DOHH2 (cell line): ENCODE data around the gene ELP1.

Source experiments
- H3F3A ChIP-seq: fragments of 200-600 bp; sonication (generic), shearing (Covaris generic); 2 replicates; pipeline ENCODE4 v1.6.0; 2016; ENCODE audit warnings: antibody characterized with exemption, mild to moderate bottlenecking; ENCODE audit not compliant: control insufficient read depth, insufficient read depth
- H3K27ac ChIP-seq: fragments of 200-600 bp; sonication (generic); 2 replicates; pipeline ENCODE4 v1.5.1; 2014; ENCODE audit warnings: low read depth, mild to moderate bottlenecking, low read length, moderate library complexity
- H3K27me3 ChIP-seq: fragments of 200-600 bp; sonication (generic); 2 replicates; pipeline ENCODE4 v1.6.1; 2014; ENCODE audit warnings: mild to moderate bottlenecking, low read length, mixed read lengths; ENCODE audit not compliant: control insufficient read depth
- H3K36me3 ChIP-seq: fragments of 200-600 bp; sonication (generic); 2 replicates; pipeline ENCODE4 v1.6.1; 2014; ENCODE audit warnings: mild to moderate bottlenecking, low read length, moderate library complexity, mixed read lengths; ENCODE audit not compliant: control insufficient read depth
- H3K4me1 ChIP-seq: fragments of 200-600 bp; sonication (generic); 2 replicates; pipeline ENCODE4 v1.6.1; 2014; ENCODE audit warnings: mild to moderate bottlenecking, low read length, mixed read lengths; ENCODE audit not compliant: control insufficient read depth
- H3K4me2 ChIP-seq: fragments of 200-600 bp; sonication (generic); 2 replicates; pipeline ENCODE4 v1.6.0; 2014; ENCODE audit warnings: mild to moderate bottlenecking, low read length, moderate library complexity
- H3K4me3 ChIP-seq: fragments of 200-600 bp; sonication (generic); 2 replicates; pipeline ENCODE4 v1.5.1; 2014; ENCODE audit warnings: mild to moderate bottlenecking, low read length, mixed read lengths
- H3K79me2 ChIP-seq: fragments of 200-600 bp; sonication (generic); 2 replicates; pipeline ENCODE4 v1.6.1; 2014; ENCODE audit warnings: mild to moderate bottlenecking, low read length, mixed read lengths; ENCODE audit not compliant: control insufficient read depth
- H3K9me2 ChIP-seq: fragments of 200-600 bp; sonication (generic); replicated peaks from 2 replicates; pipeline ENCODE4 v1.6.1; 2014; ENCODE audit warnings: mild to moderate bottlenecking, low read length, mixed read lengths; ENCODE audit not compliant: control insufficient read depth
- H3K9me3 ChIP-seq: fragments of 200-600 bp; sonication (generic); 2 replicates; pipeline ENCODE4 v1.6.1; 2014; ENCODE audit warnings: antibody characterized with exemption, low read length, mixed read lengths; ENCODE audit not compliant: control insufficient read depth, insufficient read depth
- H4K20me1 ChIP-seq: fragments of 200-600 bp; sonication (generic); 2 replicates; pipeline ENCODE4 v1.6.0; 2014; ENCODE audit warnings: low read depth, mild to moderate bottlenecking, antibody characterized with exemption, low read length, moderate library complexity; ENCODE audit not compliant: control insufficient read depth, insufficient read depth
- CTCF ChIP-seq: fragments of 200-600 bp; sonication (generic); IDR thresholded peaks from one replicate; pipeline ENCODE4 v1.5.1; 2014; ENCODE audit warnings: antibody characterized with exemption, mild to moderate bottlenecking, low read depth, low read length; ENCODE audit not compliant: poor library complexity, severe bottlenecking
- EZH2phosphoT487 ChIP-seq: fragments of 200-600 bp; sonication (generic); IDR thresholded peaks from 2 replicates; pipeline ENCODE4 v1.6.1; 2017; ENCODE audit warnings: borderline replicate concordance, mild to moderate bottlenecking, antibody characterized with exemption, low read length, moderate library complexity, mixed read lengths

ELP1 gene

DNA sequence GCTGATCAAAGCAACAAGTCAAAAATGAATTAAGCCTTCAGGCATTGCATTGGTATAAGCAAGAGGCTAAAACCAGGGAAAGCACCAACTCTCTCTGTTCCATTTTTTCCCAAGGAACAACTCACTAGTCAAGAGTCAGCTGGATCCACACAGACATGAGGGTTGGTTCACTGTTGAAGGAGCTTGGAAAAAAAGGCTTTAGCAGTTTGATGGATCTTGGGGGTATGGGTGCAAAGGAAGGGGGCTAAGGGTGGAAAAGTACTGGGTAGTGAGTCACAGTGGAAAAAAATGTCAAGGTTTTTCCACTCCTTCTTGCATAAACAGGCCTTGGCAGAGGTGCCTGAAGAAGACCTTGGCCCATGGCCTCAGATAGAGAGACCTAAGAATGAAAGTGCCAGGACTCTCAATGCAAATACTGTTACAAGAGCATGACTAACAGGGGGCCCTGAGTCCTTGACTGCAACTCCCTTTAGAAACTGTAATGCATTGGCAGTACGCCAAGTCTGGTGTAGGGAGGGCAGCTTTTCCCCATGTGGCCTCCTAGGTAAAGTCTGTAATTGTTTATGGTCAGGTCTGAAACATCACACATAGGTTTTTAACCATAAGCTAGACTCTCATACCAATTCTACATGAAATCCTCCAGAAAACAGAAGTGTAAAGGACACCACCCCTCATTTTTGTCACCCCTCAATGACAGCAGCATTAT is 48.1 kb downstream of the ELP1 start:
- TF ChIP-seq CTCF: no peak
- no peak for TF ChIP-seq EZH2phosphoT487
- no peaks in the 10 kb centered on the region for H3K27me3 ChIP-seq
- no peaks in the 10 kb centered on the region for H3K79me2 ChIP-seq
- H3K27ac ChIP-seq: no peak overlapping the region
- H3F3A ChIP-seq: no peaks in the 10 kb centered on the region
- no peaks in the 10 kb centered on the region for H4K20me1 ChIP-seq
- H3K36me3 ChIP-seq: peaks cover 57% of the 10 kb centered on the region
- H3K4me2 ChIP-seq: no peak overlapping the region
- no peaks in the 10 kb centered on the region for H3K9me2 ChIP-seq
- H3K4me1 ChIP-seq: peaks cover 8% of the 10 kb centered on the region
- no peaks in the 10 kb centered on the region for H3K9me3 ChIP-seq
- no peak overlapping the region for H3K4me3 ChIP-seq

DNA sequence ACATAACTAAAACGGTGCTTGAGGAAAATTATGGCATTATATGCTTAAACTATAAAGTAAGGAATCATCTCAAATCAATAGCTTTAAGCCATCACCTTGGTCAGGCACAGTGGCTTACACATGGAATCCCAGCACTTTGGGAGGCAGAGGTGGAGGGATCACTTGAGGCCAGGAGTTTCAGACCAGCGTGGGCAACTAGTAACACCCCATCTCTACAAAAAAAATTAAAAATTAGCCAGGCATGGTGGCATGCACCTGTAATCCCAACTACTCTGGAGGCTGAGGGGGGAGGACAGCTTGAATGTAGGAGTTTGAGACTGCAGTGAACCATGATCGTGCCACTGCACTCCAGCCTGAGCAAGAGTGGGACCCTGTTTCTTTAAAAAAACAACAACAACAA is 49.2 kb downstream of the ELP1 start:
- H3K36me3 ChIP-seq: peaks cover 60% of the 10 kb centered on the region
- H3K4me3 ChIP-seq: no peak overlapping the region
- no peaks in the 10 kb centered on the region for H4K20me1 ChIP-seq
- H3K4me1 ChIP-seq: peaks cover 8% of the 10 kb centered on the region
- no peaks in the 10 kb centered on the region for H3K27me3 ChIP-seq
- H3K9me3 ChIP-seq: no peaks in the 10 kb centered on the region
- H3K27ac ChIP-seq: no peak overlapping the region
- H3F3A ChIP-seq: no peaks in the 10 kb centered on the region
- H3K79me2 ChIP-seq: no peaks in the 10 kb centered on the region
- H3K9me2 ChIP-seq: no peaks in the 10 kb centered on the region
- no peak for TF ChIP-seq EZH2phosphoT487
- TF ChIP-seq CTCF: no peak
- H3K4me2 ChIP-seq: no peak overlapping the region

- Histone ChIP-seq H3K27me3 (no peaks in the 10 kb centered on the region), H3K36me3 (peaks cover 62% of the 10 kb centered on the region), H3K79me2 (no peaks in the 10 kb centered on the region), H3K9me3 (no peaks in the 10 kb centered on the region), H3K9me2 (no peaks in the 10 kb centered on the region), H3K4me1 (peaks cover 8% of the 10 kb centered on the region), H3K4me3 (no peak overlapping the region), H3F3A (no peaks in the 10 kb centered on the region), H3K27ac (no peak overlapping the region), H3K4me2 (no peak overlapping the region), H4K20me1 (no peaks in the 10 kb centered on the region)
- TF ChIP-seq EZH2phosphoT487 (no peak), CTCF (no peak)
Measured at GRCh38 chr9:108883085-108883484, 50.8 kb downstream of the ELP1 start.
